ENCODE results near the gene LATS2.

GRCh38 chr13:21035498-21035897 is 25.9 kb downstream of the LATS2 start:
- TF ChIP-seq CTCF (IDR thresholded peaks at IDR 0.05) (no peak), POLR2A (IDR thresholded peaks at IDR 0.05) (no peak)

Data from thyroid gland (tissue), 4 donors.